ENCODE data around the gene EN2.

EN2 gene

GRCh38 chr7:155512246-155512887, 54.4 kb downstream of the EN2 start:
- Histone ChIP-seq H3K27ac (ENCODE audit: insufficient read depth, low read depth, low read length, poor library complexity, severe bottlenecking) (no peak overlapping the region), H3K27me3 (ENCODE audit: control insufficient read depth, insufficient read depth, low read length, poor library complexity, severe bottlenecking) (peaks cover 100% of the 10 kb centered on the region), H3K4me3 (ENCODE audit: insufficient read depth, low read depth, low read length) (no peak overlapping the region), H3K9me3 (ENCODE audit: control insufficient read depth, low read length) (no peaks in the 10 kb centered on the region), H3K36me3 (ENCODE audit: control insufficient read depth, insufficient read depth, low read length) (no peaks in the 10 kb centered on the region), H3K4me1 (ENCODE audit: control insufficient read depth, insufficient read depth, low read length) (peaks cover 3% of the 10 kb centered on the region)
- 33 to 38% methylated on average over 2 to 4 of the region's 4 CpGs for WGBS, 2 experiments

- Histone ChIP-seq H3K27me3 (ENCODE audit: control insufficient read depth, insufficient read depth, low read length, poor library complexity, severe bottlenecking) (peaks cover 100% of the 10 kb centered on the region), H3K27ac (ENCODE audit: insufficient read depth, low read depth, low read length, poor library complexity, severe bottlenecking) (no peak overlapping the region), H3K36me3 (ENCODE audit: control insufficient read depth, insufficient read depth, low read length) (no peaks in the 10 kb centered on the region), H3K9me3 (ENCODE audit: control insufficient read depth, low read length) (no peaks in the 10 kb centered on the region), H3K4me1 (ENCODE audit: control insufficient read depth, insufficient read depth, low read length) (peaks cover 3% of the 10 kb centered on the region), H3K4me3 (ENCODE audit: insufficient read depth, low read depth, low read length) (no peak overlapping the region)
- WGBS, 2 experiments, result 66 to 68% methylated on average over 10 to 11 of the region's 13 CpGs
Observed at GRCh38 chr7:155513543-155514285, 55.8 kb downstream of the EN2 start.

GRCh38 chr7:155514296-155514695, 56.4 kb downstream of the EN2 start:
- Histone ChIP-seq H3K27me3 (ENCODE audit: control insufficient read depth, insufficient read depth, low read length, poor library complexity, severe bottlenecking) (peaks cover 99% of the 10 kb centered on the region), H3K4me1 (ENCODE audit: control insufficient read depth, insufficient read depth, low read length) (peaks cover 3% of the 10 kb centered on the region), H3K9me3 (ENCODE audit: control insufficient read depth, low read length) (no peaks in the 10 kb centered on the region), H3K27ac (ENCODE audit: insufficient read depth, low read depth, low read length, poor library complexity, severe bottlenecking) (no peak overlapping the region), H3K36me3 (ENCODE audit: control insufficient read depth, insufficient read depth, low read length) (no peaks in the 10 kb centered on the region), H3K4me3 (ENCODE audit: insufficient read depth, low read depth, low read length) (no peak overlapping the region)
- 82 to 85% methylated on average over 6 to 8 of the region's 8 CpGs for WGBS, 2 experiments

Measured in ectodermal cell (in vitro differentiated cells).